GM19467 (cell line): ENCODE results near the gene CTSE.
"Not testable (repeated sequence)": the region's sequence is repeated elsewhere in the genome, so short reads cannot be mapped to it uniquely, and the experiment has no call there.

Source experiments
- ATAC-seq: cut with Tn5 transposase; IDR thresholded peaks from one replicate; pipeline ENCODE4 v1.9.1; 2021; ENCODE audit warnings: mild to moderate bottlenecking, moderate library complexity; ENCODE audit not compliant: unreplicated experiment

The CTSE gene

GRCh38 chr1:206020393-206021007, 3.2 kb downstream of the CTSE start:
- no peak for ATAC-seq

GRCh38 chr1:206015071-206015470, 8.6 kb downstream of the CTSE start:
- no peak for ATAC-seq

- no peak for ATAC-seq
Observed at GRCh38 chr1:206014601-206015000, 9.1 kb downstream of the CTSE start.

GRCh38 chr1:206013026-206013795, 10.5 kb downstream of the CTSE start:
- ATAC-seq: no peak

- peak; percentile 94 for ATAC-seq
Observed at GRCh38 chr1:206012086-206012859, 11.4 kb downstream of the CTSE start.

GRCh38 chr1:206011057-206011456, 12.6 kb downstream of the CTSE start:
- no peak for ATAC-seq

- ATAC-seq: no peak
Observed at GRCh38 chr1:206010060-206010459, 13.6 kb downstream of the CTSE start.

- ATAC-seq: no peak
Observed at GRCh38 chr1:206006946-206007345, 16.7 kb downstream of the CTSE start.

- ATAC-seq: no peak
Observed at GRCh38 chr1:206005778-206006180, 17.9 kb downstream of the CTSE start.

GRCh38 chr1:206005234-206005633, 18.5 kb downstream of the CTSE start:
- ATAC-seq: no peak

- no peak for ATAC-seq
Observed at GRCh38 chr1:206004826-206005225, 18.9 kb downstream of the CTSE start.

- ATAC-seq: no peak
Observed at GRCh38 chr1:206003854-206004800, 19.6 kb downstream of the CTSE start.

- no peak for ATAC-seq
Observed at GRCh38 chr1:206002871-206003801, 20.6 kb downstream of the CTSE start, which contains the start of gene RAB7B. TSS of gene RAB7B (minus strand) at chr1:206003395. CDS start at chr1:205994135, 9,260 bp downstream.

- ATAC-seq: no peak
Observed at GRCh38 chr1:206002160-206002559, 21.5 kb downstream of the CTSE start.

- no peak for ATAC-seq
Observed at GRCh38 chr1:206001476-206001888, 22.2 kb downstream of the CTSE start.

- ATAC-seq: no peak
Observed at GRCh38 chr1:206000641-206001339, 22.9 kb downstream of the CTSE start.

- no peak for ATAC-seq
Observed at GRCh38 chr1:205998457-205999241, 25.0 kb downstream of the CTSE start.

- not testable (repeated sequence) for ATAC-seq
Observed at GRCh38 chr1:205996641-205997040, 27.1 kb downstream of the CTSE start.
